ENCODE results near the gene NCKAP1.
"Not testable (repeated sequence)": the region's sequence is repeated elsewhere in the genome, so short reads cannot be mapped to it uniquely, and the experiment has no call there.

The NCKAP1 gene

GRCh38 chr2:182906454-182906853 lies 131.8 kb downstream of the NCKAP1 start:
- no peak for DNase-seq

GRCh38 chr2:182904844-182905243 lies 133.4 kb downstream of the NCKAP1 start:
- DNase-seq, result no peak

- no peak for DNase-seq
Observed at GRCh38 chr2:182903566-182903965, 134.7 kb downstream of the NCKAP1 start.

- no peak for DNase-seq
Observed at GRCh38 chr2:182901748-182902147, 136.5 kb downstream of the NCKAP1 start.

GRCh38 chr2:182898718-182899117 lies 139.5 kb downstream of the NCKAP1 start:
- no peak for DNase-seq

GRCh38 chr2:182897137-182897536 lies 141.1 kb downstream of the NCKAP1 start:
- DNase-seq, result no peak

GRCh38 chr2:182895798-182896197 lies 142.5 kb downstream of the NCKAP1 start:
- no peak for DNase-seq

- DNase-seq, result no peak
Observed at GRCh38 chr2:182895169-182895568, 143.1 kb downstream of the NCKAP1 start.

GRCh38 chr2:182894174-182894573 lies 144.1 kb downstream of the NCKAP1 start:
- DNase-seq, result no peak

GRCh38 chr2:182893666-182894065 lies 144.6 kb downstream of the NCKAP1 start:
- DNase-seq, result no peak

GRCh38 chr2:182893035-182893434 lies 145.2 kb downstream of the NCKAP1 start:
- DNase-seq, result not testable (repeated sequence)

GRCh38 chr2:182891611-182892010 lies 146.6 kb downstream of the NCKAP1 start:
- no peak for DNase-seq

- no peak for DNase-seq
Observed at GRCh38 chr2:182890773-182891378, 147.4 kb downstream of the NCKAP1 start.

- no peak for DNase-seq
Observed at GRCh38 chr2:182890305-182890704, 148.0 kb downstream of the NCKAP1 start.

GRCh38 chr2:182887753-182888415 lies 150.4 kb downstream of the NCKAP1 start:
- DNase-seq, result no peak

- DNase-seq, result no peak
Observed at GRCh38 chr2:182887093-182887492, 151.2 kb downstream of the NCKAP1 start.

GRCh38 chr2:182885771-182886170 lies 152.5 kb downstream of the NCKAP1 start:
- no peak for DNase-seq

GRCh38 chr2:182883451-182883850 lies 154.8 kb downstream of the NCKAP1 start:
- no peak for DNase-seq

GRCh38 chr2:182880100-182880499 lies 158.2 kb downstream of the NCKAP1 start:
- not testable (repeated sequence) for DNase-seq

GRCh38 chr2:182876653-182877052 lies 161.6 kb downstream of the NCKAP1 start:
- not testable (repeated sequence) for DNase-seq

GRCh38 chr2:182870227-182870626 lies 168.0 kb downstream of the NCKAP1 start:
- DNase-seq, result peak; percentile 50

- peak; percentile 69 for DNase-seq
Observed at GRCh38 chr2:182868054-182868796, 170.0 kb downstream of the NCKAP1 start.

- no peak for DNase-seq
Observed at GRCh38 chr2:182867426-182868053, 170.7 kb downstream of the NCKAP1 start.
